KMS-11 (cell line): ENCODE measurements around the gene AQP5.
A peak's percentile ranks its signal among the peaks of the same experiment; 100 is the strongest.

Experiments used
- H2AFZ ChIP-seq: fragments of 200-600 bp; sonication (generic); 2 replicates; pipeline ENCODE4 v1.6.1; 2016; ENCODE audit warnings: antibody characterized with exemption, mixed run types, low read depth
- H3K27ac ChIP-seq: fragments of 200-600 bp; sonication (generic); 2 replicates; pipeline ENCODE4 v1.6.1; 2016; ENCODE audit warnings: mild to moderate bottlenecking, mixed run types
- H3K27me3 ChIP-seq: fragments of 200-600 bp; sonication (generic); 2 replicates; pipeline ENCODE4 v1.6.1; 2017; ENCODE audit warnings: mild to moderate bottlenecking, low read depth, mixed run types, moderate library complexity; ENCODE audit not compliant: insufficient read depth
- H3K36me3 ChIP-seq: fragments of 200-600 bp; sonication (generic); 2 replicates; pipeline ENCODE4 v1.6.1; 2017; ENCODE audit warnings: mild to moderate bottlenecking, mixed run types; ENCODE audit not compliant: insufficient read depth
- H3K4me1 ChIP-seq: fragments of 200-600 bp; sonication (generic); 2 replicates; pipeline ENCODE4 v1.6.1; 2016; ENCODE audit warnings: mild to moderate bottlenecking, low read depth, mixed run types; ENCODE audit not compliant: poor library complexity, severe bottlenecking
- H3K4me2 ChIP-seq: fragments of 200-600 bp; sonication (generic); 2 replicates; pipeline ENCODE4 v1.7.0; 2016; ENCODE audit warnings: mild to moderate bottlenecking, mixed run types
- H3K4me3 ChIP-seq: fragments of 200-600 bp; sonication (generic); IDR thresholded peaks from 2 replicates; pipeline ENCODE4 v1.6.1; 2017; ENCODE audit warnings: low read depth, low read length, mixed read lengths; ENCODE audit not compliant: insufficient read depth
- H3K79me2 ChIP-seq: fragments of 200-600 bp; sonication (generic); 2 replicates; pipeline ENCODE4 v1.6.1; 2016; ENCODE audit warnings: low read depth, mixed run types; ENCODE audit not compliant: insufficient read depth
- H3K9ac ChIP-seq: fragments of 200-600 bp; sonication (generic); 2 replicates; pipeline ENCODE4 v1.6.1; 2016; ENCODE audit warnings: mild to moderate bottlenecking, mixed run types
- H4K20me1 ChIP-seq: fragments of 200-600 bp; sonication (generic); 2 replicates; pipeline ENCODE4 v1.6.1; 2016; ENCODE audit warnings: mild to moderate bottlenecking, mixed run types; ENCODE audit not compliant: insufficient read depth
- TF ChIP-seq, protein P1 (sequence below): fragments of 200-600 bp; sonication (generic); conservative IDR thresholded peaks from 2 replicates; pipeline ENCODE4 v1.6.1; 2017; ENCODE audit warnings: low read depth, mild to moderate bottlenecking, antibody characterized with exemption, low read length, moderate library complexity, mixed read lengths

The AQP5 gene

DNA sequence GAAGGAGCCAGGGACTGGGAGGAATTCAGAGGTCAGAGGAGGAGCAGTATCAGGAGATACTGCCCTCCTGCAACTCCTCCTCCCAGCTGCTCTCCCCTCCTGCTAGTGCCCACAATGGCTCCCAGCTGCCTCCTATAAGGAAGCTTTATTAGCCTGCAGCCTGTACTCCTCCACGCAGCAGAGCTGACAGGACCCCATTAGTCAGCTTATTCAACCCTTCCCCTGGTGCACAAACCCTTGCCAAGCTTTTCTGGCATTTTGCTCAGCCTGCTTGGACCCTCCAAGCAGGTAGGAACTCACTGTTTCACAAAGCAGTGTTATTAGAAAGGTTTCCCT is 18.1 kb upstream of the AQP5 start:
- TF ChIP-seq, protein P1, sequence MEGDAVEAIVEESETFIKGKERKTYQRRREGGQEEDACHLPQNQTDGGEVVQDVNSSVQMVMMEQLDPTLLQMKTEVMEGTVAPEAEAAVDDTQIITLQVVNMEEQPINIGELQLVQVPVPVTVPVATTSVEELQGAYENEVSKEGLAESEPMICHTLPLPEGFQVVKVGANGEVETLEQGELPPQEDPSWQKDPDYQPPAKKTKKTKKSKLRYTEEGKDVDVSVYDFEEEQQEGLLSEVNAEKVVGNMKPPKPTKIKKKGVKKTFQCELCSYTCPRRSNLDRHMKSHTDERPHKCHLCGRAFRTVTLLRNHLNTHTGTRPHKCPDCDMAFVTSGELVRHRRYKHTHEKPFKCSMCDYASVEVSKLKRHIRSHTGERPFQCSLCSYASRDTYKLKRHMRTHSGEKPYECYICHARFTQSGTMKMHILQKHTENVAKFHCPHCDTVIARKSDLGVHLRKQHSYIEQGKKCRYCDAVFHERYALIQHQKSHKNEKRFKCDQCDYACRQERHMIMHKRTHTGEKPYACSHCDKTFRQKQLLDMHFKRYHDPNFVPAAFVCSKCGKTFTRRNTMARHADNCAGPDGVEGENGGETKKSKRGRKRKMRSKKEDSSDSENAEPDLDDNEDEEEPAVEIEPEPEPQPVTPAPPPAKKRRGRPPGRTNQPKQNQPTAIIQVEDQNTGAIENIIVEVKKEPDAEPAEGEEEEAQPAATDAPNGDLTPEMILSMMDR, result no peak
- Histone ChIP-seq H2AFZ (no peak overlapping the region), H3K4me3 (no peak overlapping the region), H3K4me2 (no peak overlapping the region), H4K20me1 (no peaks in the 10 kb centered on the region), H3K36me3 (no peaks in the 10 kb centered on the region), H3K27ac (no peak overlapping the region), H3K9ac (no peak overlapping the region), H3K79me2 (no peaks in the 10 kb centered on the region), H3K4me1 (peaks cover 4% of the 10 kb centered on the region), H3K27me3 (no peaks in the 10 kb centered on the region)

DNA sequence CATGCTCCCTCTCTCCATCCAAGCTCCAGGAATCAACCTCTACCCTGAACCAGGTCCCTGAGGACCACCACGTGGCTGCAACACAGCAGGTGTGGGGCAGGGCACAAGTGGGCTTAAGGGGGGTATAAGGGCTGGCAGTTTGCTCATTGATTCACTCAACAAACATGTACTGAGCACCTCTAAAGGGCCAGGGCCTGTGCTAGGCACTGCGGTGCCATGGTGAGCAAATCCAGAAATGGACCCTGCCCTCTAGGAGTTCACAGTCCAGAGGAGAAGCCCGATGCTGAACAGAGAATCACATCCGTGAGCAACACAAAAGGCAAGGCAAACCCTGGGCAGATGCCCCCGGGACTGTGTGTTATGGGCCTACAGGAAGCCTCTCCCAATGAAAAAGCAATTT is 17.6 kb upstream of the AQP5 start:
- Histone ChIP-seq H3K4me1 (peaks cover 4% of the 10 kb centered on the region), H3K4me2 (no peak overlapping the region), H3K27ac (no peak overlapping the region), H3K36me3 (no peaks in the 10 kb centered on the region), H3K79me2 (no peaks in the 10 kb centered on the region), H3K27me3 (no peaks in the 10 kb centered on the region), H3K9ac (no peak overlapping the region), H3K4me3 (no peak overlapping the region), H4K20me1 (no peaks in the 10 kb centered on the region), H2AFZ (no peak overlapping the region)
- TF ChIP-seq, protein P1, result no peak

DNA sequence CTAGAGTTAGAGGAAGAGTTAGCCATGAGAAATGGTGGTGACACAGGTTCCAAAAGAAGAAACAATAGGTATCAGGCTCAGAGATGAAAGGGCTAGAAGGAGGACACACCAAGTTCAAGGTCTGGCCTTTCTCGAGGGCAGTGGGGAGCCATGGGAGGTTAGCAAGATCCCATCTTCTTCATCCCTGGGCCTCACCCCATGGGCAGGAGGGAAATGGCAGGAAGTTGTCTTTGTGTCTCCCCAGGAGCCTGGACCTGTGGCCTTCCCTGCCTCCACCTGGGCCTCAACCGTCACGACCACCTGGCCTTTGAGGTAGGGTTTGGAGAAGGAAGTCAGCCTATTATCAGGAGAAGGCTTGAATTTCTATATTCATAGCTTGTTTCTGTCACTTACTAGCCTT is 17.0 kb upstream of the AQP5 start:
- Histone ChIP-seq H4K20me1 (no peaks in the 10 kb centered on the region), H2AFZ (no peak overlapping the region), H3K27ac (no peak overlapping the region), H3K36me3 (no peaks in the 10 kb centered on the region), H3K4me2 (no peak overlapping the region), H3K4me3 (no peak overlapping the region), H3K79me2 (no peaks in the 10 kb centered on the region), H3K9ac (no peak overlapping the region), H3K4me1 (peaks cover 4% of the 10 kb centered on the region), H3K27me3 (no peaks in the 10 kb centered on the region)
- TF ChIP-seq, protein P1, result no peak

DNA sequence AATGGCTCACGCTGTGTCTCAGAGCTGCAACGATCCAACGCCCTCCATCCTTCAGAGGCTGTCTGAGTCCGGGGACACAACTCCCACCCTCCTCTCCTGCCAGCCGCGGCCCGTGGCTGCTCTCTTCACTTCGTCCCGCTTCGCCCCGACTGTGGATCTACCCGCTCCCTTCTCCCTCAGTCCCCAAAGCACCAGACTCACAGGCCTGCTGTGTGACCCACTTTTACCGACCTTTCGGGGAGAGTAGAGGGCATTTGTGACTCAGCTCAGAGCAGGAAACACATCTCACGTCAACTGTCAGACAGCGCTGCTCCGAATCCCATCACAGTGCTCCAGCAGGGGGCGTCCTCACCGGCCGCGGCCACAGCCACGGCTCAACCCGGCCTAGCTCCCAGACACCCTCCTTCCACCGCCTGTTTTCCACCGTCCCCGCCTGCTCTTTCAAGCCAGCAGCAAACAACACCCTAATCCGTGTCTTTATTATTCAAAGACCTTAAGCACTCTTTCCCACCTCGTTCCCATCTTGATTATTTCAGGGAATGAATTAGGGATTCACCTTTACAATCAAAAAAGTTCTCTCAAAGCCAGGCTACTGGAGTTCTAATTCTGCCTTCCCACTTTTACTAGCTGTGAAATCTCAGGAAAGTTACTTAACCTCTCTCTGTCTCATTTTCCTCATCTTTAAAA is 16.1 kb upstream of the AQP5 start:
- Histone ChIP-seq H4K20me1 (no peaks in the 10 kb centered on the region), H3K27ac (no peak overlapping the region), H3K4me3 (no peak overlapping the region), H3K4me2 (peak overlapping the region; percentile 37; the same call in 1 of the 2 replicates), H3K9ac (no peak overlapping the region), H3K27me3 (no peaks in the 10 kb centered on the region), H3K79me2 (no peaks in the 10 kb centered on the region), H3K36me3 (no peaks in the 10 kb centered on the region), H3K4me1 (peaks cover 4% of the 10 kb centered on the region), H2AFZ (peak overlapping the region; percentile 54)
- TF ChIP-seq, protein P1, result peak; percentile 79
